Measurements from ENCODE around the gene CCDC116.
"Not testable (repeated sequence)": the region's sequence is repeated elsewhere in the genome, so short reads cannot be mapped to it uniquely, and the experiment has no call there.

Gene CCDC116

GRCh38 chr22:21643533-21644357 is 11.2 kb downstream of the CCDC116 start:
- TF ChIP-seq POU6F1 (CRISPR knock-in tag; IDR thresholded peaks at IDR 0.05; ENCODE audit: borderline replicate concordance, low read depth) (no peak), ZNF70 (CRISPR knock-in tag; IDR thresholded peaks at IDR 0.05) (no peak), RARB (CRISPR knock-in tag; IDR thresholded peaks at IDR 0.05) (no peak), ARNTL (CRISPR knock-in tag; IDR thresholded peaks at IDR 0.05; ENCODE audit: borderline replicate concordance, low read depth) (no peak), ZNF565 (CRISPR knock-in tag; conservative IDR thresholded peaks at IDR 0.05; ENCODE audit: low read depth) (no peak), SNAI2 (CRISPR knock-in tag; IDR thresholded peaks at IDR 0.05) (no peak)
- ATAC-seq = no peak

- not testable (repeated sequence) for ATAC-seq
These were observed 13.0 kb downstream of the CCDC116 start for GRCh38 chr22:21645513-21645912.

- peak; percentile 48 for ATAC-seq
- TF ChIP-seq ZC3H10 (CRISPR knock-in tag; IDR thresholded peaks at IDR 0.05) = no peak
- TF ChIP-seq ZNF8 (CRISPR knock-in tag; IDR thresholded peaks at IDR 0.05) = peak; percentile 46; the same call in 1 of the 2 replicates
These were observed 14.3 kb downstream of the CCDC116 start for GRCh38 chr22:21646608-21647590.

- ATAC-seq = no peak
- TF ChIP-seq ZFP3 (CRISPR knock-in tag; IDR thresholded peaks at IDR 0.05) (no peak), TOX (CRISPR knock-in tag; IDR thresholded peaks at IDR 0.05; ENCODE audit: borderline replicate concordance) (no peak), ZNF8 (CRISPR knock-in tag; IDR thresholded peaks at IDR 0.05) (no peak), CREB5 (CRISPR knock-in tag; IDR thresholded peaks at IDR 0.05; ENCODE audit: low read depth) (no peak), ARNTL (CRISPR knock-in tag; IDR thresholded peaks at IDR 0.05; ENCODE audit: borderline replicate concordance, low read depth) (no peak), ESRRG (CRISPR knock-in tag; IDR thresholded peaks at IDR 0.05) (no peak), POU6F1 (CRISPR knock-in tag; IDR thresholded peaks at IDR 0.05; ENCODE audit: borderline replicate concordance, low read depth) (no peak), ZNF565 (CRISPR knock-in tag; conservative IDR thresholded peaks at IDR 0.05; ENCODE audit: low read depth) (no peak), TCF4 (CRISPR knock-in tag; IDR thresholded peaks at IDR 0.05; ENCODE audit: borderline replicate concordance) (no peak), CSDC2 (CRISPR knock-in tag; IDR thresholded peaks at IDR 0.05) (no peak), ZC3H10 (CRISPR knock-in tag; IDR thresholded peaks at IDR 0.05) (no peak), RARB (CRISPR knock-in tag; IDR thresholded peaks at IDR 0.05) (no peak), ZNF70 (CRISPR knock-in tag; IDR thresholded peaks at IDR 0.05) (no peak), CSRNP3 (CRISPR knock-in tag; IDR thresholded peaks at IDR 0.05) (no peak)
These were observed 17.7 kb downstream of the CCDC116 start for GRCh38 chr22:21650280-21650679.

GRCh38 chr22:21650823-21651520 is 18.4 kb downstream of the CCDC116 start:
- no peak for TF ChIP-seq CREB5 (CRISPR knock-in tag; IDR thresholded peaks at IDR 0.05; ENCODE audit: low read depth)
- TF ChIP-seq CSRNP3 (CRISPR knock-in tag; IDR thresholded peaks at IDR 0.05) = no peak
- TF ChIP-seq ZC3H10 (CRISPR knock-in tag; IDR thresholded peaks at IDR 0.05) = no peak
- no peak for TF ChIP-seq ISL1 (CRISPR knock-in tag; IDR thresholded peaks at IDR 0.05)
- ATAC-seq = peak; percentile 22
